Occipital lobe (tissue), 2 donors: Measurements from ENCODE around the gene CAPN11. TPM values are rescaled to one million over a fixed set of nuclear protein-coding genes. Genes with fewer than 3 reads are reported as not detected.
"Not testable (repeated sequence)": the region's sequence is repeated elsewhere in the genome, so short reads cannot be mapped to it uniquely, and the experiment has no call there.

Experiments
- DNase-seq: peaks from one replicate; lab custom pipeline; 2025; lab: John Stamatoyannopoulos, UW
- total RNA-seq: library from RNA; depleted of rRNA; stranded (reverse); fragments of >200 nt; gene quantifications from one replicate; pipeline ENCODE4 v1.2.3, GENCODE V29; 2014

CAPN11 gene
- total RNA-seq, 1 donor from 2014 or later = not detected

DNA sequence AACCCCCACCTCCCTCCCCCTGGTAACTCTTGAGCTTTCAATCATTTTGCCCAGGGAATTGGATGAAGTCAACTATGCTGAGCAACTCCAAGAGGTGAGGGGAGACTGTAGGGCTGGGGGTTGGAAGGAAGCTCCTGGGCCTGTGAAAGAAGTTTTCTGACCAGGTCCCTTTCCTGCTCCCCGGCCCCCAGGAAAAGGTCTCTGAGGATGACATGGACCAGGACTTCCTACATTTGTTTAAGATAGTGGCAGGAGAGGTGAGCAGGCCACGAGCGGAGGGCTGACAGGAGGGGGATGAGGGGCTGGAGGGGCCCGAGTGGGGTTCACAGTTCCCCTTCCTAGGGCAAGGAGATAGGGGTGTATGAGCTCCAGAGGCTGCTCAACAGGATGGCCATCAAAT lies 21.8 kb downstream of the CAPN11 start:
- no peak for DNase-seq

DNA sequence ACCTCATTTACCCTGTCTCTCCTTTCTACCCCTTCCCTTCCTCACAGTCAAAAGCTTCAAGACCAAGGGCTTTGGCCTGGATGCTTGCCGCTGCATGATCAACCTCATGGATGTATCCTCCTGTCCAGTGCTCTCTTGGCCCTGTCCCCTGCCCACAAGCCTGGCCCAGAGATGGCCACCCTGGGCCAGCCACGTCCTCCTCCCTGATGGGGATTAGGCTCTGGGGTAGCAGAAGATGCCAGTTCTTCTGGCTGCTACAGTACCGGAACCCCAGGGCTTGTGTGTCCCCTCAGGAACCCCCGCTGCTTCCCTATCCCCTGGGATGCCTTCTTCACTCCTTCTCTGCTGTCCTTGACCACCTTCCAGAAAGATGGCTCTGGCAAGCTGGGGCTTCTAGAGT lies 22.3 kb downstream of the CAPN11 start:
- no peak for DNase-seq

DNA sequence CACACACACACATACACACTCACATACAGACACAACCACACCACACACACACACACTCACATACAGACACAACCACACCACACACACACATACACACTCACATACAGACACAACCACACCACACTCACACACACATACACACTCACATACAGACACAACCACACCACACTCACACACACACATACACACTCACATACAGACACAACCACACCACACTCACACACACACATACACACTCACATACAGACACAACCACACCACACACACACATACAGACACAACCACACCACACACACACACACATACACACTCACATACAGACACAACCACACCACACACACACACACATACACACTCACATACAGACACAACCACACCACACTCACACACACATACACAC lies 23.2 kb downstream of the CAPN11 start:
- not testable (repeated sequence) for DNase-seq

GRCh38 chr6:44182911-44183390 lies 24.3 kb downstream of the CAPN11 start:
- DNase-seq = no peak

- no peak for DNase-seq
Observed at GRCh38 chr6:44183783-44184182, 25.2 kb downstream of the CAPN11 start.

GRCh38 chr6:44185356-44185755 lies 26.7 kb downstream of the CAPN11 start:
- DNase-seq = not testable (repeated sequence)

- DNase-seq = no peak
Observed at GRCh38 chr6:44185953-44186634, 27.5 kb downstream of the CAPN11 start.

DNA sequence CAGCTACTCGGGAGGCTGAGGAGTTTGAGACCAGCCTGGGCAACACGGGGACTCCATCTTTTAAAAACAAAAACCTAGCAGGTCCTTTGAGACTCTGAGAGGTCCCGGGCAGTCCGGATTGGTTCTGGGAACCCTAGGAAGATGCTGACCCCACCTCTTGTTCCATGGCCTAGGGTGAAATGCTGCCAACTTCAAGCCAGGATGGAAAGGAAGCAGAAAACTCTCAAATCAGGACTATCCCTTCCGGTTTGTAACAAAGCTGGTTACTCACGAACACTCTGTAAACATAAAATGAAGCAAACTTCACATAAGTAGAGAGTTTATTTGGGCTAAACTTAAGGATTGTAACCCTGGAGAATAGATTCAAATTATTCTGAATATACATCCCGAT lies 28.0 kb downstream of the CAPN11 start:
- DNase-seq = no peak

GRCh38 chr6:44188819-44189218 lies 30.2 kb downstream of the CAPN11 start:
- DNase-seq = no peak

DNA sequence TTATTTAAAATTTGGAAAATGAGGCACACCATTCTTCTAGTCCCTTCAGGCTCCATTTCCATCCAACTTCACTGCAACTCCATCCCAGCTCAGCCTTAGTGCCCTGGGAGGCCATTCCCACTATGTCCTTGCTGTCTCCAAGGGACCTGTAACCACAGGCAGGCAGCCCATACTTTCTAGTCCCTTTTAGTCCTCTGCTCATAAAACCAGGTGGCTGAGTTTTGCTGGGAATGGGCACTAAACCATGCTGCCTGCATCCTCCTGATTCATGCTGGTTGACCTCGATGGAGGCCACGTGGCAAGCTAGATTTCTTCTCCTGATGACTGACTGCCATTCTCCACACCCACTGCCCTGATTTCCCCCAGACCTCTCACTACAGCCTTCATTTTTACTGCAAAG lies 30.6 kb downstream of the CAPN11 start:
- no peak for DNase-seq

DNA sequence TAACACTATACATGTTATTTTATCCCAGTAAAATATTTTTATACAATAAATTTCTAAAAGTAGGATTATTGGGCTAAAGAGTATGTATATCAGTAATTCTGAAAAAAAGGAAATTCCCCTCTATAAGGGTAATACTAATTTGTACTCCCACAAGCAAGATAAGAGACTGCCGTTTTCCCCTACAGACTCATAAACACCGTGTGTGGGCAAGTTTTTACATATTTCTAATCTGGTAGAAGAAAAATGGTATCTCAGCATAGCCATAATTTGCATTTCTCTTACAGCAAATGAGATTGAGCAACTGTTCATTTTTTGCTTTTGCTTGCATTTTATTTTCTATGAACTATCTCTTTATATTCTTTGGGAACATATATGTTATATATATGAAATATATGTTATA lies 32.1 kb downstream of the CAPN11 start:
- no peak for DNase-seq

DNA sequence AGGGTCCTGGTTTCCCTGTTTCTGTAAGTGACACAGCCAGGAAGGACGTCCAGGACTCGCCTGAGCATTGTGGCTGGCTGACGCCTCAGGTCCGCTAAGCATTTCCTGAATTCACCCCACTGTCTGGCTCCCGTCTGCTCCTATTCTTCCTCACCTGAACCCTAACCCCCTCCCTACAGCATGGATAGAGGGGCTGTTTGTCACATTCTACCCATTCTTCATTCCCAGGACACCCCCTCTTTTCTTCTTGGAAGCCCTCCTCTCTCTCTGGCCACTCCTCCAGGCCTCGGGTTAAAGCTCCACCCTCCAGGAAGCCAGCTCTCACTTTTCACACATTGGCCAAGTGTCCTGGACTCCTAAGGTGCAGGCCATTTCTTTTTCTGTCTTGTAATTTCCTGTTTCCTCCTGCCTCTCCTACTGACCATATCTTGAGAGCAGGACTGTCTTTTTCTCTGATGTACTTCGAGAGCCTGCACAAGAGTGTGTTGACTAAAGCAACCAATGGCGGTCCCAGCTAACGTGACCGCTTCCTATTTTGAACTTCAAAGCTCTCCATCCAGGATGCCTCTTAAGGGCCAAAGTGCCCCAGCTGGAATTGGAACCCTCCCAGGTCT lies 33.9 kb downstream of the CAPN11 start:
- no peak for DNase-seq

GRCh38 chr6:44193307-44193910 lies 34.8 kb downstream of the CAPN11 start:
- DNase-seq = no peak

GRCh38 chr6:44194326-44194725 lies 35.7 kb downstream of the CAPN11 start:
- DNase-seq = no peak

DNA sequence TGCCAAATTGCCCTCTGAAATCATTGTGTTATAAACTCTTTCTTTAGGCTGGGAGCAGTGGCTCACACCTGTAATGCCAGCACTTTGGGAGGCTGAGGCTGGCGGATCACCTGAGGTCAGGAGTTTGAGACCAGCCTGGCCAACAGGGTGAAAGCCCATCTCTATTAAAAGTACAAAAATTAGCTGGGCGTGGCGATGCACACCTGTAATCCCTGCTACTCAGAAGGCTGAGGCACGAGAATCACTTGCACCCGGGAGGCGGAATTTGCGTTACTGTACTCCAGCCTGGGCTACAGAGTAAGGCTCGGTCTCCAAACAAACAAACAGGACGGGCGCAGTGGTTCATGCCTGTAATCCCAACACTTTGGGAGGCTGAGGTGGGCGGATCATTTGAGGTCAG lies 37.7 kb downstream of the CAPN11 start:
- not testable (repeated sequence) for DNase-seq

DNA sequence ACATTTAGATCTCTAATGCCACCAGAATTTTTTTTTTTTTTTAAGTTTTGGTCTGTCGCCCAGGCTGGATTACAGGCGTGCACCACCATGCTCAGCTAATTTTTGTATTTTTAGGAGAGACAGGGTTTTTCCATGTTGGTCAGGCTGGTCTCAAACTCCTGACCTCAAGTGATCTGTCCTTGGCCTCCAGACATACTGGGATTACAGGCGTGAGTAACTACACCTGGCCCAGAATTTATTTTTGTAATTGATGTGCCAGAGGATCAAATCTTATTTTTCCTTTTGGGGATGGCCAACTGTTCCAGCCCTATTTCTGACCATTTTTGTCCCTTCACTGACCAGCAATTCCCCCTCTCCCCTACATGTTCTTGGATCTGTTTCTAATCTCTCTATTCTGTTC lies 40.1 kb downstream of the CAPN11 start:
- DNase-seq = no peak

- no peak for DNase-seq
Observed at GRCh38 chr6:44199883-44200282, 41.3 kb downstream of the CAPN11 start.

GRCh38 chr6:44201200-44201599 lies 42.6 kb downstream of the CAPN11 start:
- DNase-seq = no peak

- no peak for DNase-seq
Observed at GRCh38 chr6:44201638-44202303, 43.2 kb downstream of the CAPN11 start.

DNA sequence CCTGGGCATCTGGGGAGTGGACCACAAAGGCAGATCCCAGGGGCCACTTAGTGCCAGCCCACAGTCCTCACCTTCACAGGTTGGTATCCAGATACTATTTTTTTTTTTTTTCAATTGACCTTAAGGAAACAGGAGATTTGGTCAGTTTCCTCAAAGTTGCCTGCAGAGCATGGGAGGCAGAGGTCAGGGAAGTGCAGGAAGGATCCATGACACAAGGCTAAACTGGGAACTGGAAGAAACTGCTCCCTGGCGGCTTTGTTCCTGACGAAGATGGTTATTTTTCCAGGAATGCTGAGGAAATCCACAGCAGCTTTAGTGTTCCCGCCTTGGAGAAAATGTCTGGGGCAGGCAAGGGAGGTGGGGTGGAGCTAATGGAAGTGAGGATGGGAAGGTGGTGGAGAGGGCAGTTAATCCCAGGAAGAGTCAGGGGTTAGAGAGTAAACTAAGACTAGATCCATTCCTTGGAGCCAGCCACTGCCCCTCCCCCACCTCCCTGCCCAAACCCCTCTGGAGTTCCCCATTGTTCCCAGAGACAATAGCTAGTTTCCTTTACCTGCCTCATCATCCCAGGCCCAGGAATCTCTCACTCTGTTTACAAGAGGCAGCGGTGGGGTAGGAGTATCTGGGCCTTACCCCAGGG lies 43.8 kb downstream of the CAPN11 start:
- no peak for DNase-seq

GRCh38 chr6:44202972-44203750 lies 44.5 kb downstream of the CAPN11 start:
- no peak for DNase-seq
